Endodermal cell (in vitro differentiated cells): ENCODE data around the gene GADL1. TPM values are rescaled to one million over a fixed set of nuclear protein-coding genes. Genes with fewer than 3 reads are reported as not detected.

Source experiments
- DNase-seq: peaks from one replicate; pipeline ENCODE4 v3.0.0-alpha.2; 2017
- H3K27ac ChIP-seq: 2 replicates; pipeline ENCODE4 v1.5.1; 2013; ENCODE audit warnings: mild to moderate bottlenecking, low read depth, low read length, moderate library complexity
- H3K27me3 ChIP-seq: 2 replicates; pipeline ENCODE4 v1.6.1; 2013; ENCODE audit warnings: mild to moderate bottlenecking, low read length, moderate library complexity; ENCODE audit not compliant: insufficient read depth, control insufficient read depth, poor library complexity, severe bottlenecking
- H3K36me3 ChIP-seq: 2 replicates; pipeline ENCODE4 v1.7.0; 2013; ENCODE audit warnings: mild to moderate bottlenecking, low read length, moderate library complexity; ENCODE audit not compliant: control insufficient read depth, insufficient read depth
- H3K4me1 ChIP-seq: one replicate; pipeline ENCODE4 v1.7.0; 2013; ENCODE audit warnings: low read length; ENCODE audit not compliant: control insufficient read depth, insufficient read depth
- H3K4me3 ChIP-seq: 2 replicates; pipeline ENCODE4 v1.5.1; 2013; ENCODE audit warnings: mild to moderate bottlenecking, low read length, moderate library complexity
- H3K9ac ChIP-seq: 2 replicates; pipeline ENCODE4 v1.6.1; 2013; ENCODE audit warnings: mild to moderate bottlenecking, low read length, moderate library complexity; ENCODE audit not compliant: poor library complexity, severe bottlenecking; ENCODE audit errors: extremely low read depth
- H3K9me3 ChIP-seq: 2 replicates; pipeline ENCODE4 v1.6.1; 2013; ENCODE audit warnings: mild to moderate bottlenecking, low read length, moderate library complexity; ENCODE audit not compliant: control insufficient read depth
- H3K27ac Mint-ChIP-seq: 2 replicates; pipeline ENCODE4 v1.8.0; 2020; ENCODE audit warnings: mixed read lengths
- H3K27me3 Mint-ChIP-seq: 2 replicates; pipeline ENCODE4 v1.8.0; 2021; ENCODE audit warnings: mild to moderate bottlenecking, mixed read lengths; ENCODE audit not compliant: insufficient read depth
- H3K36me3 Mint-ChIP-seq: 2 replicates; pipeline ENCODE4 v1.8.0; 2020; ENCODE audit warnings: low read depth, mixed read lengths
- H3K4me1 Mint-ChIP-seq: 2 replicates; pipeline ENCODE4 v1.8.0; 2020; ENCODE audit warnings: mixed read lengths
- H3K4me3 Mint-ChIP-seq: 2 replicates; pipeline ENCODE4 v1.8.0; 2020; ENCODE audit warnings: mild to moderate bottlenecking, moderate library complexity, mixed read lengths
- H3K9me3 Mint-ChIP-seq: 2 replicates; pipeline ENCODE4 v1.8.0; 2020; ENCODE audit warnings: mild to moderate bottlenecking, mixed read lengths
- WGBS, 2 experiments: methylation state at CpG; one replicate each; pipeline versions ENCODE4 v1.1.5 to v1.1.7; 2013; ENCODE audit warnings: missing lambda C conversion rate in 2 of 2, mixed read lengths in 1 of 2; ENCODE audit not compliant: insufficient coverage in 1 of 2, insufficient read length in 1 of 2; 5-methylcytosine and 5-hydroxymethylcytosine counted together
- total RNA-seq, 2 donors: library from RNA; stranded (reverse); fragmentation: NEBNext Ultra II Directional in 1 of 2; extraction: Animal tissue kit (Norgen Biotek cat#: 25700) in 1 of 2; gene quantifications; 2 replicates in 1 of 2; 3 replicates in 1 of 2; pipeline ENCODE4 v1.2.1, GENCODE V29; 2021
- TF ChIP-seq, protein P1 (sequence below): fragments of 200-600 bp; sonication (generic); conservative IDR thresholded peaks from 2 replicates; pipeline ENCODE4 v1.5.0; 2021; ENCODE audit warnings: antibody characterized with exemption, mild to moderate bottlenecking

GADL1 gene
- total RNA-seq, 2 donors from 2014 or later: 0.11 TPM; not detected in 1

DNA sequence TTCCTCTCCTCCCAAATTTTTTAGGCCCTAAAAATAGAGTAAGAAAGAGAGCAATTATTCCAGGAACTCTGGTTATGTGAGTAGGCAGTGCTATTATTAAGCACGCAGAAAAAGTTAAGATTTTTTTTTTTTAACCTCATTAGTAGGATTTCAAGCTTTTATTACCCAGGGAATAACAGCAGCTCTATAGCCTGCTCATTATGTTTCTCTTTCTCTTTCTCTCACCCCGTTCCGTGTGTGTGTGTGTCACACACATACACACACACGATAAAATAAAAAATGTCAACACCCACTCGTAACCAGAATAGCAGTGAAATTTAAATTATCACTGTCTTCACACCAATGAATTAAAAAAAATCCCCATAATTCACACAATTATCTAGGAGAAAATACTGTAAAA lies 30.3 kb downstream of the GADL1 start:
- Mint-ChIP-seq H3K27ac (no peak overlapping the region), H3K9me3 (no peaks in the 10 kb centered on the region), H3K4me1 (peaks cover 3% of the 10 kb centered on the region), H3K4me3 (no peak overlapping the region), H3K27me3 (peaks cover 2% of the 10 kb centered on the region), H3K36me3 (no peaks in the 10 kb centered on the region)
- H3K9ac ChIP-seq: no peak overlapping the region
- H3K4me1 ChIP-seq: no peaks in the 10 kb centered on the region
- TF ChIP-seq, protein P1, sequence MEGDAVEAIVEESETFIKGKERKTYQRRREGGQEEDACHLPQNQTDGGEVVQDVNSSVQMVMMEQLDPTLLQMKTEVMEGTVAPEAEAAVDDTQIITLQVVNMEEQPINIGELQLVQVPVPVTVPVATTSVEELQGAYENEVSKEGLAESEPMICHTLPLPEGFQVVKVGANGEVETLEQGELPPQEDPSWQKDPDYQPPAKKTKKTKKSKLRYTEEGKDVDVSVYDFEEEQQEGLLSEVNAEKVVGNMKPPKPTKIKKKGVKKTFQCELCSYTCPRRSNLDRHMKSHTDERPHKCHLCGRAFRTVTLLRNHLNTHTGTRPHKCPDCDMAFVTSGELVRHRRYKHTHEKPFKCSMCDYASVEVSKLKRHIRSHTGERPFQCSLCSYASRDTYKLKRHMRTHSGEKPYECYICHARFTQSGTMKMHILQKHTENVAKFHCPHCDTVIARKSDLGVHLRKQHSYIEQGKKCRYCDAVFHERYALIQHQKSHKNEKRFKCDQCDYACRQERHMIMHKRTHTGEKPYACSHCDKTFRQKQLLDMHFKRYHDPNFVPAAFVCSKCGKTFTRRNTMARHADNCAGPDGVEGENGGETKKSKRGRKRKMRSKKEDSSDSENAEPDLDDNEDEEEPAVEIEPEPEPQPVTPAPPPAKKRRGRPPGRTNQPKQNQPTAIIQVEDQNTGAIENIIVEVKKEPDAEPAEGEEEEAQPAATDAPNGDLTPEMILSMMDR: no peak
- WGBS, 2 experiments: 91 to 100% methylated on average over 1 to 5 of the region's 5 CpGs
- no peak for DNase-seq
- no peaks in the 10 kb centered on the region for H3K27me3 ChIP-seq
- no peak overlapping the region for H3K27ac ChIP-seq
- H3K4me3 ChIP-seq: no peak overlapping the region
- H3K36me3 ChIP-seq: no peaks in the 10 kb centered on the region
- no peaks in the 10 kb centered on the region for H3K9me3 ChIP-seq

DNA sequence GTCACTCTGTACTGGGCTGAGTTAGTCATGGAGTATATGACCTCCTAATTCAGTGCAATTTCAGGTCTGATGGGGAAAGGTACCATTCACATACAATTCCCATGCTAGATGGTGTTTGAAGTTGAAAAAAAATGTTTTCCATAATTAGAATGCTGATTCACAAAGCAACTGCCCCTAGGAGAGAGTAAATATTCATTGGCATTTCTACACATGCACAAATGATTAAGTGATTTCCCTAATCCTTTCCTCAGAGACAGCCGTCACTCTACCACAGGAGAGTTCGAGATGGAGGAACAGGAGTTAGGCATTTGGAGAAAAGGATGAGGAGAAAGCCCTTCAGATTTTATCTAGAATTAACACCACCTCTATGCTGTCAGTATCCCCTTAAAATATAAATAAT lies 32.5 kb downstream of the GADL1 start:
- Mint-ChIP-seq H3K36me3 (no peaks in the 10 kb centered on the region), H3K27me3 (peaks cover 2% of the 10 kb centered on the region), H3K4me1 (peaks cover 3% of the 10 kb centered on the region), H3K9me3 (no peaks in the 10 kb centered on the region), H3K27ac (no peak overlapping the region), H3K4me3 (no peak overlapping the region)
- Histone ChIP-seq H3K4me3 (no peak overlapping the region), H3K36me3 (no peaks in the 10 kb centered on the region), H3K9ac (no peak overlapping the region), H3K27me3 (no peaks in the 10 kb centered on the region), H3K4me1 (no peaks in the 10 kb centered on the region), H3K27ac (no peak overlapping the region), H3K9me3 (no peaks in the 10 kb centered on the region)
- TF ChIP-seq, protein P1: no peak
- DNase-seq: no peak
- no CpG with 5 or more reads among the region's 2 CpGs for WGBS, 2 experiments

- Mint-ChIP-seq H3K27ac (no peak overlapping the region), H3K9me3 (no peaks in the 10 kb centered on the region), H3K36me3 (no peaks in the 10 kb centered on the region), H3K4me3 (no peak overlapping the region), H3K4me1 (peaks cover 3% of the 10 kb centered on the region), H3K27me3 (peaks cover 2% of the 10 kb centered on the region)
- whole genome bisulfite sequencing, 2 experiments: 85 to 92% methylated on average over 4 to 5 of the region's 5 CpGs
- H3K9ac ChIP-seq: no peak overlapping the region
- H3K4me1 ChIP-seq: no peaks in the 10 kb centered on the region
- H3K36me3 ChIP-seq: no peaks in the 10 kb centered on the region
- H3K27me3 ChIP-seq: no peaks in the 10 kb centered on the region
- TF ChIP-seq, protein P1: no peak
- DNase-seq: no peak
- no peak overlapping the region for H3K4me3 ChIP-seq
- H3K9me3 ChIP-seq: no peaks in the 10 kb centered on the region
- no peak overlapping the region for H3K27ac ChIP-seq
Measured at GRCh38 chr3:30858894-30859389, 35.5 kb downstream of the GADL1 start.
